DND-41 (cell line): ENCODE data around the gene ARFGEF3.

ENCODE experiments used
- ATAC-seq: fragments of 200-7000 bp; cut with Tn5 transposase; 3 replicates; pipeline ENCODE4 v1.9.1; 2021; ENCODE audit warnings: low read depth; ENCODE audit not compliant: insufficient read depth
- DNase-seq: peaks from one replicate; pipeline ENCODE4 v3.0.0-alpha.2; 2020
- H2AFZ ChIP-seq: 2 replicates; pipeline ENCODE4 v1.6.0; 2012; ENCODE audit warnings: low read depth, low read length
- H3K27ac ChIP-seq: 2 replicates; pipeline ENCODE4 v1.5.1; 2012; ENCODE audit warnings: low read length, inconsistent platforms
- H3K27me3 ChIP-seq: fragments of 200-600 bp; sonication (generic); 2 replicates; pipeline ENCODE4 v1.6.0; 2012; ENCODE audit warnings: low read length, mild to moderate bottlenecking, inconsistent platforms; ENCODE audit not compliant: insufficient read depth, poor library complexity
- H3K36me3 ChIP-seq: 2 replicates; pipeline ENCODE4 v1.5.1; 2012; ENCODE audit warnings: low read length, inconsistent platforms; ENCODE audit not compliant: insufficient read depth
- H3K4me1 ChIP-seq: 2 replicates; pipeline ENCODE4 v1.5.1; 2012; ENCODE audit warnings: mild to moderate bottlenecking, low read length; ENCODE audit not compliant: insufficient read depth
- H3K4me2 ChIP-seq: 2 replicates; pipeline ENCODE4 v1.6.0; 2012; ENCODE audit warnings: mild to moderate bottlenecking, moderate library complexity, low read length, inconsistent platforms; ENCODE audit not compliant: insufficient read depth
- H3K4me3 ChIP-seq, 2 experiments: fragments of 200-600 bp in 1 of 2; shearing (Covaris generic) in 1 of 2; 2 replicates each; pipeline ENCODE4 v1.5.1; 2012 to 2016; ENCODE audit warnings: inconsistent platforms in 2 of 2, low read length in 2 of 2, mild to moderate bottlenecking in 2 of 2, low read depth in 1 of 2, moderate library complexity in 1 of 2
- H3K79me2 ChIP-seq: 2 replicates; pipeline ENCODE4 v1.6.0; 2012; ENCODE audit warnings: low read length, inconsistent platforms; ENCODE audit not compliant: insufficient read depth
- H3K9ac ChIP-seq: 2 replicates; pipeline ENCODE4 v1.6.0; 2012; ENCODE audit warnings: low read depth, mild to moderate bottlenecking, inconsistent platforms, low read length, moderate library complexity
- H3K9me3 ChIP-seq: 2 replicates; pipeline ENCODE4 v1.5.1; 2012; ENCODE audit warnings: low read length, moderate library complexity, mild to moderate bottlenecking, inconsistent platforms; ENCODE audit not compliant: insufficient read depth, severe bottlenecking
- H4K20me1 ChIP-seq: 2 replicates; pipeline ENCODE4 v1.6.0; 2012; ENCODE audit warnings: low read length; ENCODE audit not compliant: insufficient read depth
- EZH2 ChIP-seq: IDR thresholded peaks from 3 replicates; pipeline ENCODE4 v1.6.1; 2012; ENCODE audit warnings: borderline replicate concordance, low read depth, mild to moderate bottlenecking, moderate library complexity, low read length, inconsistent platforms; ENCODE audit not compliant: severe bottlenecking
- TF ChIP-seq, protein P1 (sequence below): IDR thresholded peaks from 2 replicates; pipeline ENCODE4 v1.5.1; 2012; ENCODE audit warnings: borderline replicate concordance, low read length, moderate library complexity, mild to moderate bottlenecking; ENCODE audit not compliant: poor library complexity, severe bottlenecking; ENCODE audit errors: extremely low read depth

The ARFGEF3 gene

DNA sequence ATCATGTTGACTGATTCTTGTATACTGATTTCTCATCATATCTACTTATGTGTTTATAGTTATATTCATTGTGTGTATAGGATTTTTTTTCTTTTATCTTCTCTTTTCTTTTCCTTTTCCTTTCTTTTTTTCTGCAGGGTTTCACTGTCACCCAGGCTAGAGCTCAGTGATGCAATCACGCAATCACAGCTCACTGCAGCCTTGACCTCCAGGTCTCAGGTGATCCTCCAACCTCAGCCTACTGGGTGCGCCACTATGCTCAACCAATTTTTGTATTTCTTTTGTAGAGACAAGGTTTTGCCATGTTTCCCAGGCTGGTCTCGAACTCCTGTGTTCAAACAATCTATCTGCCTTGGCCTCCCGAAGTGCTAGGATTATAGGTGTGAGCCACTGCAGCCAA lies 58.2 kb downstream of the ARFGEF3 start:
- Histone ChIP-seq H3K36me3 (no peaks in the 10 kb centered on the region), H3K27me3 (peaks cover 20% of the 10 kb centered on the region), H3K4me1 (no peaks in the 10 kb centered on the region), H3K79me2 (no peaks in the 10 kb centered on the region), H3K9me3 (no peaks in the 10 kb centered on the region), H3K9ac (no peak overlapping the region), H2AFZ (no peak overlapping the region), H3K4me3 (no peak overlapping the region), H3K4me2 (no peak overlapping the region), H4K20me1 (no peaks in the 10 kb centered on the region), H3K27ac (no peak overlapping the region)
- TF ChIP-seq, protein P1, sequence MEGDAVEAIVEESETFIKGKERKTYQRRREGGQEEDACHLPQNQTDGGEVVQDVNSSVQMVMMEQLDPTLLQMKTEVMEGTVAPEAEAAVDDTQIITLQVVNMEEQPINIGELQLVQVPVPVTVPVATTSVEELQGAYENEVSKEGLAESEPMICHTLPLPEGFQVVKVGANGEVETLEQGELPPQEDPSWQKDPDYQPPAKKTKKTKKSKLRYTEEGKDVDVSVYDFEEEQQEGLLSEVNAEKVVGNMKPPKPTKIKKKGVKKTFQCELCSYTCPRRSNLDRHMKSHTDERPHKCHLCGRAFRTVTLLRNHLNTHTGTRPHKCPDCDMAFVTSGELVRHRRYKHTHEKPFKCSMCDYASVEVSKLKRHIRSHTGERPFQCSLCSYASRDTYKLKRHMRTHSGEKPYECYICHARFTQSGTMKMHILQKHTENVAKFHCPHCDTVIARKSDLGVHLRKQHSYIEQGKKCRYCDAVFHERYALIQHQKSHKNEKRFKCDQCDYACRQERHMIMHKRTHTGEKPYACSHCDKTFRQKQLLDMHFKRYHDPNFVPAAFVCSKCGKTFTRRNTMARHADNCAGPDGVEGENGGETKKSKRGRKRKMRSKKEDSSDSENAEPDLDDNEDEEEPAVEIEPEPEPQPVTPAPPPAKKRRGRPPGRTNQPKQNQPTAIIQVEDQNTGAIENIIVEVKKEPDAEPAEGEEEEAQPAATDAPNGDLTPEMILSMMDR: no peak
- no peak for TF ChIP-seq EZH2
- DNase-seq: no peak
- ATAC-seq: no peak

DNA sequence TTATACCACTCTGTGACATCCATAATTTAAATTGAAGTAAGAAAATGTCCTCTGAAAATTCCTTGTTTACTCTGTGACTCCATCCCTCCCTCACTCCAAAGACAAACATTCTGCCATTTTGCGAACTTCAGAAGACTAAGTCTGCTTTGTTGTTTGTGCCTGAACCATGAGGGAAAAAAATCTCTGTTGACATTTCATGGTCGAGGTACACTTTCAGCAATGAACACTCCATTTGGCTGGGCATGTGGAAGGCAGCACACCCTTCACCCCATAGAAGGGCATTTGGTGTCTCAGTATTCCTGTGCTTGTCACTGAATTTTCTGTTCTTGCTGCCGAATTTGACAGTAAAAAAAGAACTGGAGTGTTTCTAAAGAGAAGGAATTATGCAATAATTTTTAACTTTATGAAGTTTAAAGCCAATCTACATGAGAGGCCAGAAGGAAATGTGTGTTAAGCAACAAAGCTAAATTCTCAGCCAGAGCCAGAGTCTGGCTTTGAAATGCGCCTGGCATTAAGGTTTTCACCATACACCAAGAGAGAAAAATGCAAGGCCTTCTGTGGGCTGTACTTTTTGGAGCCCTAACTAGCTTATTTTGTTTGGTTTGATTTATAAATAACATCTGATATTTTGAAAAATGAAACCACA lies 61.3 kb downstream of the ARFGEF3 start:
- Histone ChIP-seq H3K36me3 (no peaks in the 10 kb centered on the region), H3K27me3 (peaks cover 8% of the 10 kb centered on the region), H3K9ac (no peak overlapping the region), H3K79me2 (no peaks in the 10 kb centered on the region), H3K4me1 (no peaks in the 10 kb centered on the region), H3K4me3 (no peak overlapping the region), H3K27ac (no peak overlapping the region), H3K4me2 (no peak overlapping the region), H2AFZ (no peak overlapping the region), H3K9me3 (no peaks in the 10 kb centered on the region), H4K20me1 (no peaks in the 10 kb centered on the region)
- no peak for DNase-seq
- no peak for TF ChIP-seq EZH2
- TF ChIP-seq, protein P1: no peak
- ATAC-seq: no peak

DNA sequence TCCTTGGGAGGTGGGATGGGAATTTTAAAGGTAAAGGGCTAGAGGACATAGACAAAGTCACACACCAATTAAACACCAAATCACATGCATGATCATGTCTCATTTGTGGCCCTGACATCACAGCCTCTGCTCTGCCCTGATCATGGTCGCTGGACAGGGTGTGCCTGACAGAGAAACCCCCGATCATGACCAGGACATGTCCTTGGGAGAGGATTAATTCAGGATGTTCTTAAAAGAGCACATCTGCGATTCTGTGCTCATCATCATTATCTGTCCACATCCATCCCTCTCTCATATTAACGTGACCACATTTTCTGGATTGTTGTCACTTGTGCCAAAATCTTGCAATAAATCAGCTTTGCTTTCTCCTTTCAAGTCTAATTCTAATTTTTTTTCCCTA lies 64.2 kb downstream of the ARFGEF3 start:
- Histone ChIP-seq H3K36me3 (no peaks in the 10 kb centered on the region), H3K4me1 (no peaks in the 10 kb centered on the region), H4K20me1 (no peaks in the 10 kb centered on the region), H3K4me3 (no peak overlapping the region), H2AFZ (no peak overlapping the region), H3K4me2 (no peak overlapping the region), H3K27ac (no peak overlapping the region), H3K79me2 (no peaks in the 10 kb centered on the region), H3K9ac (no peak overlapping the region), H3K9me3 (no peaks in the 10 kb centered on the region), H3K27me3 (peaks cover 7% of the 10 kb centered on the region)
- ATAC-seq: no peak
- TF ChIP-seq, protein P1: no peak
- no peak for TF ChIP-seq EZH2
- DNase-seq: no peak
